ENCODE data around the gene MAGI2. TPM values are rescaled to one million over a fixed set of nuclear protein-coding genes. Genes with fewer than 3 reads are reported as not detected.

The MAGI2 gene
- total RNA-seq, 1 donor from 2014 or later: 5.8 TPM

GRCh38 chr7:78709658-78710057 is 743.8 kb downstream of the MAGI2 start:
- TF ChIP-seq CTCF (IDR thresholded peaks at IDR 0.05): no peak
- Mint-ChIP-seq H3K4me1 (ENCODE audit: low read depth) (peaks cover 9% of the 10 kb centered on the region), H3K9me3 (ENCODE audit: low read depth) (no peaks in the 10 kb centered on the region)

GRCh38 chr7:78704504-78704903 is 749.0 kb downstream of the MAGI2 start:
- Mint-ChIP-seq H3K4me1 (ENCODE audit: low read depth) (peaks cover 33% of the 10 kb centered on the region), H3K27me3 (ENCODE audit: low read depth) (no peaks in the 10 kb centered on the region), H3K36me3 (ENCODE audit: low read depth) (no peaks in the 10 kb centered on the region), H3K4me3 (ENCODE audit: unreplicated experiment) (no peak overlapping the region), H3K27ac (ENCODE audit: unreplicated experiment) (no peak overlapping the region), H3K9me3 (ENCODE audit: low read depth) (peaks cover 8% of the 10 kb centered on the region)
- no peak for TF ChIP-seq CTCF (IDR thresholded peaks at IDR 0.05)
- DNase-seq (ENCODE audit: low spot score): no peak

More at GRCh38 chr7:78709658-78710057, 743.8 kb downstream of the MAGI2 start:
- no peaks in the 10 kb centered on the region for H3K36me3 Mint-ChIP-seq (ENCODE audit: low read depth)
- DNase-seq (ENCODE audit: low spot score): no peak
- H3K27me3 Mint-ChIP-seq (ENCODE audit: low read depth): no peaks in the 10 kb centered on the region
- H3K27ac Mint-ChIP-seq (ENCODE audit: unreplicated experiment): no peak overlapping the region
- H3K4me3 Mint-ChIP-seq (ENCODE audit: unreplicated experiment): no peak overlapping the region

- H3K9me3 Mint-ChIP-seq (ENCODE audit: low read depth): peaks cover 8% of the 10 kb centered on the region
- H3K4me3 Mint-ChIP-seq (ENCODE audit: unreplicated experiment): no peak overlapping the region
- no peak for TF ChIP-seq CTCF (IDR thresholded peaks at IDR 0.05)
- no peak for DNase-seq (ENCODE audit: low spot score)
- H3K27ac Mint-ChIP-seq (ENCODE audit: unreplicated experiment): peak overlapping the region; percentile 68
- no peaks in the 10 kb centered on the region for H3K27me3 Mint-ChIP-seq (ENCODE audit: low read depth)
- no peaks in the 10 kb centered on the region for H3K36me3 Mint-ChIP-seq (ENCODE audit: low read depth)
- H3K4me1 Mint-ChIP-seq (ENCODE audit: low read depth): peaks cover 33% of the 10 kb centered on the region
These were observed 750.1 kb downstream of the MAGI2 start for GRCh38 chr7:78703391-78703790.

- no peak for TF ChIP-seq CTCF (IDR thresholded peaks at IDR 0.05)
- H3K27me3 Mint-ChIP-seq (ENCODE audit: low read depth): no peaks in the 10 kb centered on the region
- DNase-seq (ENCODE audit: low spot score): no peak
- no peak overlapping the region for H3K4me3 Mint-ChIP-seq (ENCODE audit: unreplicated experiment)
- H3K27ac Mint-ChIP-seq (ENCODE audit: unreplicated experiment): peak overlapping the region; percentile 68
- H3K36me3 Mint-ChIP-seq (ENCODE audit: low read depth): no peaks in the 10 kb centered on the region
- H3K9me3 Mint-ChIP-seq (ENCODE audit: low read depth): peaks cover 8% of the 10 kb centered on the region
- H3K4me1 Mint-ChIP-seq (ENCODE audit: low read depth): peaks cover 33% of the 10 kb centered on the region
These were observed 750.7 kb downstream of the MAGI2 start for GRCh38 chr7:78702770-78703169.

- DNase-seq (ENCODE audit: low spot score): no peak
- Mint-ChIP-seq H3K27ac (ENCODE audit: unreplicated experiment) (no peak overlapping the region), H3K27me3 (ENCODE audit: low read depth) (peaks cover 2% of the 10 kb centered on the region), H3K36me3 (ENCODE audit: low read depth) (no peaks in the 10 kb centered on the region), H3K4me3 (ENCODE audit: unreplicated experiment) (no peak overlapping the region), H3K4me1 (ENCODE audit: low read depth) (peaks cover 2% of the 10 kb centered on the region), H3K9me3 (ENCODE audit: low read depth) (no peaks in the 10 kb centered on the region)
- TF ChIP-seq CTCF (IDR thresholded peaks at IDR 0.05): no peak
These were observed 757.6 kb downstream of the MAGI2 start for GRCh38 chr7:78695826-78696225.

Data from chondrocyte (in vitro differentiated cells).